Measurements from ENCODE around the gene IGFBP6.

The IGFBP6 gene

DNA sequence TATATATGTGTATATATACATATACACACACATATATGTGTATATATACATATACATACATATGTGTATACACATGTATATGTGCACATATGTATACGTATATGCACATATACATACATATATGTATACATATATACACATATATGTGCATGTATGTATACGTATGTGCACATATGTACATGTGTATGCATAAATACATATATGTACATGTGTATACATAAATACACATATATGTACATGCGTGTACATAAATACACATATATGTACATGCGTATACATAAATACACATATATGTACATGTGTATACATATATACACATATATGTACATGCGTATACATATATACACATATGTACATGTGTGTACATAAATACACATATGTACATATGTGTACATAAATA is 49.7 kb downstream of the IGFBP6 start:
- Histone ChIP-seq H3K4me1 (ENCODE audit: control insufficient read depth, insufficient read depth, low read length) (no peaks in the 10 kb centered on the region), H3K4me3 (ENCODE audit: low read depth, low read length) (no peak overlapping the region), H3K36me3 (ENCODE audit: control insufficient read depth in 2 of 2, insufficient read depth in 1 of 2, low read length in 2 of 2) (no peaks in the 10 kb centered on the region), H3K27ac (ENCODE audit: extremely low read depth, low read depth, low read length) (no peak overlapping the region), H3K9me3 (ENCODE audit: control insufficient read depth, insufficient read depth, low read depth, low read length) (no peaks in the 10 kb centered on the region)
- ChIA-PET CTCF (interaction anchor here (0.6 to 0.8 kb wide), 2 partner anchors 26 to 86 kb away, joined by 3 to 4 read pairs; no protein-coding TSS in a partner anchor), POLR2A (interaction anchor here (1.0 kb wide), 1 partner anchor 68 kb away, joined by 6 read pairs; the partner anchor contains the start of gene SPRYD3)
- TF ChIP-seq ZNF473 (tag by site-specific recombination; IDR thresholded peaks at IDR 0.05) (no peak), ZNF280D (tag by site-specific recombination; IDR thresholded peaks at IDR 0.05) (no peak), KLF1 (tag by site-specific recombination; IDR thresholded peaks at IDR 0.05) (no peak), ZNF654 (tag by site-specific recombination; IDR thresholded peaks at IDR 0.05; ENCODE audit: low read depth) (no peak), ZNF596 (tag by site-specific recombination; IDR thresholded peaks at IDR 0.05) (no peak), IKZF3 (tag by site-specific recombination; IDR thresholded peaks at IDR 0.05) (no peak), SP3 (tag by site-specific recombination; IDR thresholded peaks at IDR 0.05) (no peak), ZNF132 (tag by site-specific recombination; IDR thresholded peaks at IDR 0.05; ENCODE audit: borderline replicate concordance) (no peak), ZNF626 (tag by site-specific recombination; IDR thresholded peaks at IDR 0.05) (no peak), ZNF10 (tag by site-specific recombination; IDR thresholded peaks at IDR 0.05) (no peak), PBX3 (CRISPR knock-in tag; IDR thresholded peaks at IDR 0.05) (no peak), KLF9 (tag by site-specific recombination; IDR thresholded peaks at IDR 0.05; ENCODE audit: low read depth) (no peak), ZNF792 (tag by site-specific recombination; IDR thresholded peaks at IDR 0.05) (no peak), SP7 (tag by site-specific recombination; IDR thresholded peaks at IDR 0.05) (no peak)
- TF ChIP-seq, protein P1, sequence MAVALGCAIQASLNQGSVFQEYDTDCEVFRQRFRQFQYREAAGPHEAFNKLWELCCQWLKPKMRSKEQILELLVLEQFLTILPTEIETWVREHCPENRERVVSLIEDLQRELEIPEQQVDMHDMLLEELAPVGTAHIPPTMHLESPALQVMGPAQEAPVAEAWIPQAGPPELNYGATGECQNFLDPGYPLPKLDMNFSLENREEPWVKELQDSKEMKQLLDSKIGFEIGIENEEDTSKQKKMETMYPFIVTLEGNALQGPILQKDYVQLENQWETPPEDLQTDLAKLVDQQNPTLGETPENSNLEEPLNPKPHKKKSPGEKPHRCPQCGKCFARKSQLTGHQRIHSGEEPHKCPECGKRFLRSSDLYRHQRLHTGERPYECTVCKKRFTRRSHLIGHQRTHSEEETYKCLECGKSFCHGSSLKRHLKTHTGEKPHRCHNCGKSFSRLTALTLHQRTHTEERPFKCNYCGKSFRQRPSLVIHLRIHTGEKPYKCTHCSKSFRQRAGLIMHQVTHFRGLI (tag by site-specific recombination; IDR thresholded peaks at IDR 0.05), result no peak
- TF ChIP-seq, protein P2, sequence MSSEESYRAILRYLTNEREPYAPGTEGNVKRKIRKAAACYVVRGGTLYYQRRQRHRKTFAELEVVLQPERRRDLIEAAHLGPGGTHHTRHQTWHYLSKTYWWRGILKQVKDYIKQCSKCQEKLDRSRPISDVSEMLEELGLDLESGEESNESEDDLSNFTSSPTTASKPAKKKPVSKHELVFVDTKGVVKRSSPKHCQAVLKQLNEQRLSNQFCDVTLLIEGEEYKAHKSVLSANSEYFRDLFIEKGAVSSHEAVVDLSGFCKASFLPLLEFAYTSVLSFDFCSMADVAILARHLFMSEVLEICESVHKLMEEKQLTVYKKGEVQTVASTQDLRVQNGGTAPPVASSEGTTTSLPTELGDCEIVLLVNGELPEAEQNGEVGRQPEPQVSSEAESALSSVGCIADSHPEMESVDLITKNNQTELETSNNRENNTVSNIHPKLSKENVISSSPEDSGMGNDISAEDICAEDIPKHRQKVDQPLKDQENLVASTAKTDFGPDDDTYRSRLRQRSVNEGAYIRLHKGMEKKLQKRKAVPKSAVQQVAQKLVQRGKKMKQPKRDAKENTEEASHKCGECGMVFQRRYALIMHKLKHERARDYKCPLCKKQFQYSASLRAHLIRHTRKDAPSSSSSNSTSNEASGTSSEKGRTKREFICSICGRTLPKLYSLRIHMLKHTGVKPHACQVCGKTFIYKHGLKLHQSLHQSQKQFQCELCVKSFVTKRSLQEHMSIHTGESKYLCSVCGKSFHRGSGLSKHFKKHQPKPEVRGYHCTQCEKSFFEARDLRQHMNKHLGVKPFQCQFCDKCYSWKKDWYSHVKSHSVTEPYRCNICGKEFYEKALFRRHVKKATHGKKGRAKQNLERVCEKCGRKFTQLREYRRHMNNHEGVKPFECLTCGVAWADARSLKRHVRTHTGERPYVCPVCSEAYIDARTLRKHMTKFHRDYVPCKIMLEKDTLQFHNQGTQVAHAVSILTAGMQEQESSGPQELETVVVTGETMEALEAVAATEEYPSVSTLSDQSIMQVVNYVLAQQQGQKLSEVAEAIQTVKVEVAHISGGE (tag by site-specific recombination; conservative IDR thresholded peaks at IDR 0.05; ENCODE audit: low read depth), result no peak

- ChIA-PET CTCF (no interaction called here), POLR2A (no interaction called here)
- Histone ChIP-seq H3K4me3 (ENCODE audit: low read depth, low read length) (no peak overlapping the region), H3K36me3 (ENCODE audit: control insufficient read depth in 2 of 2, insufficient read depth in 1 of 2, low read length in 2 of 2) (no peaks in the 10 kb centered on the region), H3K27ac (ENCODE audit: extremely low read depth, low read depth, low read length) (no peak overlapping the region), H3K4me1 (ENCODE audit: control insufficient read depth, insufficient read depth, low read length) (no peaks in the 10 kb centered on the region), H3K9me3 (ENCODE audit: control insufficient read depth, insufficient read depth, low read depth, low read length) (no peaks in the 10 kb centered on the region)
- TF ChIP-seq ZNF416 (tag by site-specific recombination; IDR thresholded peaks at IDR 0.05) (no peak), ZBTB48 (tag by site-specific recombination; IDR thresholded peaks at IDR 0.05) (no peak), WT1 (tag by site-specific recombination; IDR thresholded peaks at IDR 0.05) (no peak), BCL11B (tag by site-specific recombination; IDR thresholded peaks at IDR 0.05; ENCODE audit: low read depth) (no peak), ZNF558 (tag by site-specific recombination; IDR thresholded peaks at IDR 0.05) (no peak), ZNF157 (tag by site-specific recombination; IDR thresholded peaks at IDR 0.05) (no peak), EGR2 (tag by site-specific recombination; IDR thresholded peaks at IDR 0.05; ENCODE audit: low read depth) (no peak), ZNF830 (tag by site-specific recombination; IDR thresholded peaks at IDR 0.05; ENCODE audit: low read depth) (no peak)
- TF ChIP-seq, protein P3, sequence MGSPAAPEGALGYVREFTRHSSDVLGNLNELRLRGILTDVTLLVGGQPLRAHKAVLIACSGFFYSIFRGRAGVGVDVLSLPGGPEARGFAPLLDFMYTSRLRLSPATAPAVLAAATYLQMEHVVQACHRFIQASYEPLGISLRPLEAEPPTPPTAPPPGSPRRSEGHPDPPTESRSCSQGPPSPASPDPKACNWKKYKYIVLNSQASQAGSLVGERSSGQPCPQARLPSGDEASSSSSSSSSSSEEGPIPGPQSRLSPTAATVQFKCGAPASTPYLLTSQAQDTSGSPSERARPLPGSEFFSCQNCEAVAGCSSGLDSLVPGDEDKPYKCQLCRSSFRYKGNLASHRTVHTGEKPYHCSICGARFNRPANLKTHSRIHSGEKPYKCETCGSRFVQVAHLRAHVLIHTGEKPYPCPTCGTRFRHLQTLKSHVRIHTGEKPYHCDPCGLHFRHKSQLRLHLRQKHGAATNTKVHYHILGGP (tag by site-specific recombination; IDR thresholded peaks at IDR 0.05), result no peak
Observed at GRCh38 chr12:53147653-53148052, 50.2 kb downstream of the IGFBP6 start.

Data from HEK293 (cell line).